Astrocyte of the cerebellum (primary cell): ENCODE data around the gene DAB2.
A peak's percentile ranks its signal among the peaks of the same experiment; 100 is the strongest.

Experiments
- DNase-seq: peaks from one replicate; pipeline ENCODE4 v3.0.0-alpha.2; 2011; ENCODE audit warnings: low read depth
- H3K4me3 ChIP-seq: 2 replicates; pipeline ENCODE4 v1.5.1; 2011; ENCODE audit warnings: mild to moderate bottlenecking, low read depth, low read length, moderate library complexity
- CTCF ChIP-seq: IDR thresholded peaks from 2 replicates; pipeline ENCODE4 v1.5.1; 2012; ENCODE audit warnings: low read length, low read depth, moderate library complexity, mild to moderate bottlenecking; ENCODE audit errors: missing control alignments
- in situ Hi-C: cut with HindIII; loops from 2 replicates; pipeline ENCODE4 v1.10.0; 2017; ENCODE audit warnings: low sequenced_read_pairs

DAB2 gene

GRCh38 chr5:39400713-39401578 lies 23.8 kb downstream of the DAB2 start:
- no peak for TF ChIP-seq CTCF
- no peak overlapping the region for H3K4me3 ChIP-seq
- in situ Hi-C loops, result no loop called here
- DNase-seq, result no peak

DNA sequence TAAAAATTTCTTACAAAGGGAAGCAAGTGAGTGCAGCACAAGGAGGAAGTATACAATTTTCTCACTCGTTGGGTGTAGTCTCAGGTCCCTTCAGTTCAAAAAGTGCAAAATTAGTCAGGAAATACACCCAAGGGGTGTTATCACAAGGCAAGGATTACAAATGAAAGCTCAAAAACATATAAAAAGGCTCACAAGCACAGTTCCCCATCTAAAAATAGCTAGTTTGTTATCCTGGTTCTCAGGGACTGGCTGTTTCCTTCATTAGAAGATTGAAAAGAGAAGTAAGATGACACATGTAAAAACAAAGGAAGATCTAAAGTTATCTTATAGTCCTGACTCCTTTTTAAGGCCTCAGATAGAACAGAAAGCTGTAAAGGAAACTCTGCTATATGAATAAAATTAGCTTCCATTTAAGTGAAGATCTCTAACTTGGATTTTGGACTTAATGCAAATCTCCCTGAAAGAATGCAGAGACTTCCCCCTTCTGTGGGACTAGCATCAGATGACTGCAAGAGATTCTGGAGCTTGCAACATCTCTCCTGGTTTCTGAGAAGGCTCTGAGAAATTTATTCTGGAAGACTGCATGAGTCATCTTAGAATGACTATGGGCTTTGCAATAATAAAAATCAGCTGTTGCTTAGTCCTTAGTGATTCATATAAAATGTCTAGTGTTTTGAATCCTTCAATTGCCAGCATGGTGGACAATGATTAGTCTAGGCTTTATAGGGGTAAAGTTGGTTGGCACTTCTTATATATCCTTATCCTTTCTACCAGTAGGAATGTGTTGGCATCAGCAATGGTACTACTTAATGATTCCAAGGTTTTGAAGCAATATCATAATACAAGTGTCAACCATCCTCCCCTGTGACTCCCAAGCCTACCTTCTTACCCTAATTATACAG lies 25.4 kb downstream of the DAB2 start:
- no peak overlapping the region for H3K4me3 ChIP-seq
- peak; percentile 91 for DNase-seq
- in situ Hi-C loops, result no loop called here
- TF ChIP-seq CTCF, result no peak

DNA sequence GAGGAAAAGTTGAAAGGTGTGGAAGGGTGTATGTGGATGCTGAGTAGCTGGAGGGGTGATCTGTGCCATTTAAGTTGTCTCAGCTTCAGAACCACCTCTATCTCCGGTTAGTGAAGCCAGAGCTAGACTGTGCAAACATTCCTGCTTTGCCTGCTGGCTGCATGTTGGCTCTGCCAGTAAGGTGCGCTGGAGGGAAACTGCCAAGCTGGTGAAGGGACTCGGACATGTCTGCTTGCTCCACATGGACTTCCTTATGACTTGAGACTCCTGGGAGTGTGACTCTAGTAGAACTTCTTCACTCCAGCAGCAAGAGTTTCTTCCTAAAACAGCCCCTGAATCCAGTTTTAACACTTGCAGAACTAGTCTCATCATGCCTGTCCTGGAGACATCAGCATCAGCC lies 27.9 kb downstream of the DAB2 start:
- DNase-seq, result no peak
- TF ChIP-seq CTCF, result no peak
- in situ Hi-C loops, result no loop called here
- no peak overlapping the region for H3K4me3 ChIP-seq

GRCh38 chr5:39395521-39395920 lies 29.3 kb downstream of the DAB2 start:
- in situ Hi-C loops, result no loop called here

GRCh38 chr5:39394946-39395345 lies 29.8 kb downstream of the DAB2 start:
- no peak for TF ChIP-seq CTCF
- peak; percentile 27 for DNase-seq
- in situ Hi-C loops, result no loop called here
- no peak overlapping the region for H3K4me3 ChIP-seq

More at GRCh38 chr5:39395521-39395920, 29.3 kb downstream of the DAB2 start:
- no peak for DNase-seq
- no peak for TF ChIP-seq CTCF
- H3K4me3 ChIP-seq, result no peak overlapping the region

DNA sequence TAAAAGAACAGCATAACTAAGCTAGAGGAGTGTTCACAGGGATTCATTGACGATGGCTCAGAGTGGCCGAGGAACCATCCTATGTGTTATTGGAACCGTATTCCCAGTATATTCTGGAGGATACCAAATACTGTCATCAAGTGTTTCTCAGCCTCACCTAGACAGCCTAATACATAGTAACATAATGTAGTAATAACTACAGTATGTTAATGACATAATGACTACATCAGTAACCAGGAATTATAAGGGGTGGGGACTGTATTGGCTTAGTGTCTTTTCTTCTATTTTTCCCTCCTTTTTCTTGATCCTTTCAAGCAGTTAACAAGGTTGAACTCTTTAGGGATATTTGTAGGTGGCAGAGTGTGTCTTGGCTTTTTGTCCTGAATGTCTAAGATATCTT lies 33.8 kb downstream of the DAB2 start:
- DNase-seq, result no peak
- no peak overlapping the region for H3K4me3 ChIP-seq
- TF ChIP-seq CTCF, result no peak
- in situ Hi-C loops, result no loop called here
